Lower lobe of right lung (tissue), 2 donors: ENCODE data around the gene TMEM52B. TPM values are rescaled to one million over a fixed set of nuclear protein-coding genes. Genes with fewer than 3 reads are reported as not detected.
"Not testable (repeated sequence)": the region's sequence is repeated elsewhere in the genome, so short reads cannot be mapped to it uniquely, and the experiment has no call there.

Source experiments
- ATAC-seq, 2 donors: fragments of 200-7000 bp; cut with Tn5 transposase; one replicate each; pipeline ENCODE4 v1.9.1; 2020 to 2022; ENCODE audit warnings: mild to moderate bottlenecking in 2 of 2, moderate library complexity in 2 of 2
- DNase-seq: peaks from one replicate; pipeline ENCODE4 v3.0.0-alpha.2; 2020
- H3K27ac ChIP-seq: fragments of 200-600 bp; one replicate; pipeline ENCODE4 v1.8.0; 2022
- H3K27me3 ChIP-seq: fragments of 200-600 bp; one replicate; pipeline ENCODE4 v1.8.0; 2022; ENCODE audit warnings: low read depth
- H3K36me3 ChIP-seq: fragments of 200-600 bp; one replicate; pipeline ENCODE4 v1.8.0; 2022; ENCODE audit warnings: mild to moderate bottlenecking
- H3K4me1 ChIP-seq: fragments of 200-600 bp; one replicate; pipeline ENCODE4 v1.8.0; 2022
- H3K4me3 ChIP-seq: fragments of 200-600 bp; one replicate; pipeline ENCODE4 v1.8.0; 2022; ENCODE audit warnings: mild to moderate bottlenecking
- H3K9me3 ChIP-seq: fragments of 200-600 bp; one replicate; pipeline ENCODE4 v1.8.0; 2022
- CTCF ChIP-seq: fragments of 200-600 bp; IDR thresholded peaks from one replicate; pipeline ENCODE4 v1.8.0; 2022; ENCODE audit warnings: antibody characterized with exemption, mild to moderate bottlenecking
- intact Hi-C: fragments of 100-400 bp; cut with DNase I; formaldehyde crosslinking; loops from one replicate; pipeline ENCODE4 v1.11.0; 2022
- total RNA-seq: library from RNA; stranded (reverse); fragmentation: NEBNext Ultra II Directional; extraction: Animal tissue kit (Norgen Biotek cat#: 25700); gene quantifications from one replicate; pipeline ENCODE4 v1.2.1, GENCODE V29; 2021
- donor health status: DM: no; HTN: yes; CAD: no; lungs with severe emphysema.

Gene TMEM52B
- total RNA-seq, 1 donor from 2014 or later: 3.6 TPM

GRCh38 chr12:10182354-10183049 is 3.7 kb downstream of the TMEM52B start:
- Histone ChIP-seq H3K9me3 (no peaks in the 10 kb centered on the region), H3K4me3 (no peak overlapping the region), H3K4me1 (no peaks in the 10 kb centered on the region), H3K27ac (peak overlapping the region; percentile 44), H3K27me3 (no peaks in the 10 kb centered on the region), H3K36me3 (no peaks in the 10 kb centered on the region)
- intact Hi-C loops: no loop called here
- no peak for DNase-seq
- TF ChIP-seq CTCF: no peak
- peak; percentile 63 to 68 for ATAC-seq

- DNase-seq (no peak), ATAC-seq (peak; percentile 56 to 70)
- no peaks in the 10 kb centered on the region for H3K4me1 ChIP-seq
- peak overlapping the region; percentile 15 for H3K27ac ChIP-seq
- H3K36me3 ChIP-seq: no peaks in the 10 kb centered on the region
- intact Hi-C loops: no loop called here
- no peaks in the 10 kb centered on the region for H3K9me3 ChIP-seq
- no peak for TF ChIP-seq CTCF
- no peaks in the 10 kb centered on the region for H3K27me3 ChIP-seq
- no peak overlapping the region for H3K4me3 ChIP-seq
Observed at GRCh38 chr12:10184261-10184843, 5.5 kb downstream of the TMEM52B start.

GRCh38 chr12:10186299-10186698 is 7.5 kb downstream of the TMEM52B start:
- Histone ChIP-seq H3K4me3 (no peak overlapping the region), H3K36me3 (no peaks in the 10 kb centered on the region), H3K4me1 (no peaks in the 10 kb centered on the region), H3K27ac (peak overlapping the region; percentile 51), H3K9me3 (no peaks in the 10 kb centered on the region), H3K27me3 (no peaks in the 10 kb centered on the region)
- DNase-seq: peak; percentile 86
- intact Hi-C loops: no loop called here
- peak; percentile 66 to 80 for ATAC-seq
- no peak for TF ChIP-seq CTCF

- H3K4me1 ChIP-seq, H3K9me3 ChIP-seq, H3K27ac ChIP-seq, ATAC-seq, H3K4me3 ChIP-seq, H3K27me3 ChIP-seq, H3K36me3 ChIP-seq, intact Hi-C loops: not testable (repeated sequence)
- peak; percentile 67 for DNase-seq
Observed at GRCh38 chr12:10186958-10187357, 8.1 kb downstream of the TMEM52B start.

DNA sequence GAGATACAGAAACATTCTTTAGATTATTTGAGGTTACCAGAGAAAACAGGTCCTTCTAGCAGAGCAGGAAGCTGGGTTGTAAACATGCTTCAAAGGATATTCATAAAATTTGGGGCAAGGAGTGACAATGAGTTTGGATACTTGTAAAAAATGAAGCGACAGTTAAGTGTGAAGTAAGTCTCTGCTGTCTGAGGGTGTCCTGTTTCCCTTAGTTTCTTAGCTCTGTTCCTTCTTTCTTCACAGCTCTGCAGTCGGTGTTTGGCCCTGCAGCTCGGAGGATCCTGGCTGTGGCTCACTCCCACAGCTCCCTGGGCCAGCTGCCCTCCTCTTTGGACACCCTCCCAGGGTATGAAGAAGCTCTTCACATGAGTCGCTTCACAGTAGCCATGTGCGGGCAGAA is 10.8 kb downstream of the TMEM52B start:
- no peak for TF ChIP-seq CTCF
- H3K9me3 ChIP-seq: no peaks in the 10 kb centered on the region
- ATAC-seq (peak; percentile 23 to 37), DNase-seq (no peak)
- intact Hi-C loops: no loop called here
- no peaks in the 10 kb centered on the region for H3K27me3 ChIP-seq
- H3K36me3 ChIP-seq: no peaks in the 10 kb centered on the region
- H3K4me3 ChIP-seq: no peak overlapping the region
- no peak overlapping the region for H3K27ac ChIP-seq
- H3K4me1 ChIP-seq: no peaks in the 10 kb centered on the region
